Right lobe of liver (tissue), 4 donors: ENCODE data around the gene PHTF2.

ENCODE experiments used
- CTCF ChIP-seq, 4 donors: fragments of 200-600 bp in 3 of 4; fragments of 450-650 bp in 1 of 4; IDR thresholded peaks; one replicate each; pipeline versions ENCODE4 v1.5.1 to v1.8.0; 2016 to 2022; ENCODE audit warnings: antibody characterized with exemption in 4 of 4, mild to moderate bottlenecking in 2 of 4
- POLR2A ChIP-seq: fragments of 450-650 bp; IDR thresholded peaks from one replicate; pipeline ENCODE4 v1.6.1; 2017; ENCODE audit warnings: antibody characterized with exemption, mild to moderate bottlenecking
- donor health status: DM: no; HTN: no; CAD: no.
- donor health status: DM: no; HTN: no; CAD: no.
- donor health status: DM: no; HTN: yes; CAD: no.

- TF ChIP-seq CTCF (IDR thresholded peaks at IDR 0.05) (no peak), POLR2A (no peak)
Observed at GRCh38 chr7:77826300-77826699, 27.7 kb downstream of the PHTF2 start.
